PC-9 (cell line): ENCODE data around the gene GPR137B.

Source experiments
- EZH2 ChIP-seq: fragments of 200-600 bp; sonication (generic); IDR thresholded peaks from 2 replicates; pipeline ENCODE4 v1.8.0; 2017; ENCODE audit warnings: antibody characterized with exemption, low read depth
- TF ChIP-seq, protein P1 (sequence below): fragments of 200-600 bp; sonication (generic); conservative IDR thresholded peaks from 2 replicates; pipeline ENCODE4 v1.6.1; 2017; ENCODE audit warnings: mixed run types, antibody characterized with exemption, mild to moderate bottlenecking, moderate library complexity

DNA sequence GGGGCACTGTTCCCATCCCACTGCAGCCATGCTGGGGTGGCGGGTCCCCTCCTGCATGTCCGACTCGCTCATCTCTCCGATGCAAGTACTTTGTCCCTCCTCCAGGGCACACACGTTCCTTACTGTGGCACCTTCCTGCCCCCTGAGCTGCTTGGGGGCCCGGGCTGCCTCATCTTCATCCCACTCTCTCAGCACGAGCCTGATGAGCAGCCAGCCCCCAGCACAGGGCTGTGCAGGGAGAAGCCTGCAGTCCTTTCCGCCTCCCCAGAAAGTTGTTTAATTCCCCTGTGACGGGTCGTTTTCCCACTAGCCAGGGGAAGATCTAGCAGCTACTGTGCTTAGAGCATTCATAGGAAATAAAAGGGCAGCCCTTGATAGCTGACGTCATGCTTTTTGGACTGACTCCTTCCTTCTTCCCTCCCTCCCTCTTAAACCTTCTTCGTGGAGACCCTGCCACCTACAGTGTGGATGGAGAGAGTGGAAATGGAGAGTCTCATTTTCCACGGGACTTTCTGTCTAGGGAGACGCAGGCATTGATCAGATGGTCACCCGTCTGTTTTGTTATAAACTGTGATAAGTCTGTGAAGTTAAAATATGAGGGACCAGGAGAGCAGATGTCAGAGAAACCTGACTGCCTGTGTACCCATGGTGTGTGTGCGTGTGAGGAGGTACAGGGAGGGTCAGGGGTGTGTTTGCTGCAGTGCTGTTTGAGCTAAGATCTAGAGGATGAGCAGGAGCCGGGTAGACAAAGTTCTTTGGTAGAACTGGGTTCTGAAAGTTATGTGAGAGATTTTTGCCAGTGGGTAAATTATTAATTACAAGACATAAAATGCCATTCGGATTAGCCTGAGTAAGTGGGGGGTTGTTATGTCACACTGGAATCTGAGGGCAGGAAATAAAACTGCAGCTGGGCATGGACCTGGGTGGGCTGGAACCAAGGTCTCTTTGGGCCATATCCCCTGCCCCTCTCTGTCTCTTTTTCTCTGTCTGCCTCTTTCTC lies 34.3 kb downstream of the GPR137B start:
- TF ChIP-seq, protein P1, sequence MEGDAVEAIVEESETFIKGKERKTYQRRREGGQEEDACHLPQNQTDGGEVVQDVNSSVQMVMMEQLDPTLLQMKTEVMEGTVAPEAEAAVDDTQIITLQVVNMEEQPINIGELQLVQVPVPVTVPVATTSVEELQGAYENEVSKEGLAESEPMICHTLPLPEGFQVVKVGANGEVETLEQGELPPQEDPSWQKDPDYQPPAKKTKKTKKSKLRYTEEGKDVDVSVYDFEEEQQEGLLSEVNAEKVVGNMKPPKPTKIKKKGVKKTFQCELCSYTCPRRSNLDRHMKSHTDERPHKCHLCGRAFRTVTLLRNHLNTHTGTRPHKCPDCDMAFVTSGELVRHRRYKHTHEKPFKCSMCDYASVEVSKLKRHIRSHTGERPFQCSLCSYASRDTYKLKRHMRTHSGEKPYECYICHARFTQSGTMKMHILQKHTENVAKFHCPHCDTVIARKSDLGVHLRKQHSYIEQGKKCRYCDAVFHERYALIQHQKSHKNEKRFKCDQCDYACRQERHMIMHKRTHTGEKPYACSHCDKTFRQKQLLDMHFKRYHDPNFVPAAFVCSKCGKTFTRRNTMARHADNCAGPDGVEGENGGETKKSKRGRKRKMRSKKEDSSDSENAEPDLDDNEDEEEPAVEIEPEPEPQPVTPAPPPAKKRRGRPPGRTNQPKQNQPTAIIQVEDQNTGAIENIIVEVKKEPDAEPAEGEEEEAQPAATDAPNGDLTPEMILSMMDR = no peak
- no peak for TF ChIP-seq EZH2
